Fibroblast of skin of right quadriceps (primary cell): ENCODE data around the gene SOX10.
"Not testable (repeated sequence)": the region's sequence is repeated elsewhere in the genome, so short reads cannot be mapped to it uniquely, and the experiment has no call there.

Experiments used
- DNase-seq: peaks from one replicate; pipeline ENCODE4 v3.0.0-alpha.2; 2013

Gene SOX10

GRCh38 chr22:37959231-37959825 is 25.0 kb downstream of the SOX10 start:
- no peak for DNase-seq

GRCh38 chr22:37957232-37957631 is 27.1 kb downstream of the SOX10 start:
- no peak for DNase-seq

- not testable (repeated sequence) for DNase-seq
These were observed 28.4 kb downstream of the SOX10 start for GRCh38 chr22:37955825-37956397.

GRCh38 chr22:37954686-37955085 is 29.7 kb downstream of the SOX10 start:
- DNase-seq = no peak

- peak; percentile 93 for DNase-seq
These were observed 30.7 kb downstream of the SOX10 start, which contains the start of the genes C22orf23 and POLR2F for GRCh38 chr22:37953437-37954179. Gene C22orf23 (minus strand): TSS chr22:37953601. CDS start chr22:37953149, 452 bp downstream. Gene POLR2F (plus strand): TSS chr22:37953699. CDS start chr22:37953788, 89 bp downstream.

- DNase-seq = no peak
These were observed 31.3 kb downstream of the SOX10 start for GRCh38 chr22:37953062-37953436.

GRCh38 chr22:37952629-37953028 is 31.7 kb downstream of the SOX10 start:
- DNase-seq = not testable (repeated sequence)

- DNase-seq = no peak
These were observed 33.0 kb downstream of the SOX10 start for GRCh38 chr22:37951305-37951704.

GRCh38 chr22:37947142-37947795 is 37.1 kb downstream of the SOX10 start:
- DNase-seq = not testable (repeated sequence)

GRCh38 chr22:37944423-37944822 is 39.9 kb downstream of the SOX10 start:
- not testable (repeated sequence) for DNase-seq

- DNase-seq = no peak
These were observed 40.5 kb downstream of the SOX10 start for GRCh38 chr22:37943825-37944198.

GRCh38 chr22:37943136-37943824 is 41.1 kb downstream of the SOX10 start:
- DNase-seq = no peak

- DNase-seq = no peak
These were observed 42.2 kb downstream of the SOX10 start for GRCh38 chr22:37942133-37942532.

GRCh38 chr22:37940698-37941376 is 43.5 kb downstream of the SOX10 start:
- DNase-seq = peak; percentile 22

- DNase-seq = peak; percentile 93
These were observed 50.5 kb downstream of the SOX10 start for GRCh38 chr22:37933711-37934376.

GRCh38 chr22:37932821-37933578 is 51.4 kb downstream of the SOX10 start:
- no peak for DNase-seq

- DNase-seq = no peak
These were observed 52.0 kb downstream of the SOX10 start for GRCh38 chr22:37932401-37932800.

- no peak for DNase-seq
These were observed 52.4 kb downstream of the SOX10 start for GRCh38 chr22:37931893-37932389.

GRCh38 chr22:37930952-37931440 is 53.4 kb downstream of the SOX10 start:
- no peak for DNase-seq

GRCh38 chr22:37930270-37930951 is 53.9 kb downstream of the SOX10 start:
- DNase-seq = no peak
